Right hindlimb (tissue), 1 donor: ENCODE data around the gene TBC1D17.
A peak's percentile ranks its signal among the peaks of the same experiment; 100 is the strongest.

Source experiments
- DNase-seq: peaks from one replicate; pipeline ENCODE4 v3.0.0-alpha.2; 2018

Gene TBC1D17

GRCh38 chr19:49862391-49863253, 14.9 kb upstream of the TBC1D17 start:
- DNase-seq = peak; percentile 39

GRCh38 chr19:49863254-49863934, 14.1 kb upstream of the TBC1D17 start:
- no peak for DNase-seq

DNA sequence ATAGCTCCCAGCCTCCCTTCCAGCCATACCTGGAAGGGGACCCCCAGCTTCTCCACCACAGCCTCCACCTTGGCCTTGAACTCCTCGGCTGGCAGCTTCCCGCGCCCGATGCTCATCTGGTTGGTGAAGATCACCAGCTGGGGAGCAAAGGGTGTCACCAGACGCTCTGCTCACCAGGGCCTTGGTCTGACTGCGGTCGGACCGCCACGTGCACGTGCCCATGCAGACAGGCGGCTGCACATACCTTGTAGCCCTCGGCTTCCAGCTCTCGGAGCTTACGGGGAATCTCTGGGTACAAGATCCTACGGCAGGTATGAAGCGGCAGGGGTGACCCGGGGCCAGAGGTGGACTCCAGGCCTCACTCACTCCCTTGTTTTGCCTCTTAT, 13.6 kb upstream of the TBC1D17 start:
- DNase-seq = peak; percentile 24

DNA sequence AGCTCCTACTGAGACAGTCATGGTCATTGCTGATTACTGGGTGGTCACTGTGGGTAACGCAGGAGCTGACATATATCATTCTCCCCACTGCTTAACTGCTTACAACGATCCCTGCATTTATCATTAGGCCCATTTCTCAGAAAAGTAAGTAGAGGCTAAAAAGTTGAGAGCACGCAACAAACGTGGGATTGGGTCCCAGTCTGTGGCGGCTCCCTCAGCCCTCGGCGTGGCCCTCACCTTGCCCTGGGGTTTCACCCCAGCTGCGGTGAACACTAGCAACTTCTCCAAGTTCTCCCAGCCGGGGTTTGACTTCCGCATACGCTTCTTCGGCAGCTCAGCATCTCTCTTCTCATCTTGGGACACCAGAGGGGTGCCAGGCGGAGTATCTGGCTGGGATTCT, 12.6 kb upstream of the TBC1D17 start:
- no peak for DNase-seq

GRCh38 chr19:49866933-49867782, 10.3 kb upstream of the TBC1D17 start, which contains the start of gene PNKP:
PNKP (minus strand) TSS chr19:49867576; CDS start chr19:49867204, 372 bp downstream.
- DNase-seq = peak; percentile 96

GRCh38 chr19:49869009-49869483, 8.5 kb upstream of the TBC1D17 start:
- no peak for DNase-seq

GRCh38 chr19:49869484-49870308, 7.8 kb upstream of the TBC1D17 start:
- DNase-seq = peak; percentile 99

DNA sequence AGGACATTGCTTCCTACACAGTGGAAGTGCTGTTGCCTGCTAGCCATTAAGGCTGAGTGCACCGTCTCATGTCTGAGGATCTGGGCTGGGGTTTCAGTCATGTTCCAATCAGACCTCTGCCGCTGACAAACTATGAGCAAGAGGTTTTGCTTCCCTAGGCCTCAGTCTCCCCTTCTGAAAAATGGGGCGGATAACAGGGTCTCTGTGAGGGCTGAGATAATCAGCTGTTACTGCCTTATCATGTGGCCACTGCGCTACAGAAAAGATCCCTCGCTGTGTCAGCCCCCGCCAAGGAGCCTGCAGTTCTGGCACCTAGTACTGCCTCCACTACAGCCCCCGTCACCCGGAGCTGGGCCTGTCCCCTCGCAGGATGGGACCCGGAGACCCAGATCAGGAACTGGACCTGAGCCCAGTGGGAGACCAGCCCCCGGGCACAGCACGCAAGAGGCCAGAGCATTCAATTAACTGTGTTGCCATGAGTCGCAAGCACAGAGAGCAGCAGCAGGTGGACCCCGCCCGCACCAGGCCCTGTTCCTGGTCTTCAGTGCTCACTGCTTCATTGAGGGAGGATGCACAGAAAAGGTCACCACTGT, 7.1 kb upstream of the TBC1D17 start:
- DNase-seq = no peak

DNA sequence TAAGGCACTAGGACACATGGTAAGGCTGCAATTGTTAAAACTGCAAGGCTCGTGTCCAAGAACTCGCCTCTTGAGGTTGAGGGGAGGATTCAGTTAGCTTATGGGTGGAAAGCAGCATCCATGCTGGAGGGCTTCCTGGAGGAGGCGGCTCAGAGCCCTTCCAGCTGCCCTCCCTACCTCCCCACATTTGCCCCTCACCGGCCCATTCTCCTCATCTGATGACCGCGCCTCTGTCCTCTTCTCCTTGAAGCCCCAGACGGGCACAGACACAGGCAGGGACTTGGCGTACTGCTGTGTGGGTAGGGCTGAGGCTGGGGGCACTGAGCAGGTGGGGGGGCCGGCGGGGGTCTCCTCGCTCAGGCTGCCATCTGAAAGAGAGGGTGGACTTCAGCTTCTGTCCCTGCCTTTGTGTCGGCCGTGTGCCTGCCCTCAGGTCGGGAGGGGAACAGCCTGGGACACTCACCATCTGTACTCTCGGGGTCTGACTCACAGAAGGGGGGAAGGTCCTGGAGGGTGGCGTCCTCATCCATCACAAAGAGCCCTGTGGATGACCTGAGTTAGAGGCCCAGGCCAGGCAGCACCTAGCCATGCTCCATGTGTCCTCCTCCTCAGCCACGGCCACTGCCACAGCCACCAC, 6.0 kb upstream of the TBC1D17 start:
- DNase-seq = no peak

- DNase-seq = no peak
Observed at GRCh38 chr19:49872245-49873128, 5.0 kb upstream of the TBC1D17 start.

DNA sequence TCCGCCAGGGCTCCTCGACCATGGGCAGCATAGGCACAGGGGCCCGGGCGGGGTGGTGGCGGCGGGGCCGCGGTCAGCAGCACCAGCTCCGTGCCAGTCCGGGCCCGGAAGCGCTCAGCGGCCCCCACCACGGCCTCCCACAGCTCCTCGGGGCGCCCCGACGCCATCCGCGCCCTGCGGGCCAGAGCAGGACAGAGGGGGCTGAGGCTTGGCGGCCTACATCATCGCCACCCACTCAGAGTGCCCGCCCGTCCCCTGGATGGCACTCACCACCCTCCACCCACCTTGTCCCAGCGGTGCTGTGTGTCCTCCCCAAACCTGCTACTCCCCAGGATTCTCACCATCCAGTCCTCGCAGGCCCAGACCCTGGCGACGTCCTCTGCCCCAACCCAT, 4.4 kb upstream of the TBC1D17 start:
- no peak for DNase-seq

DNA sequence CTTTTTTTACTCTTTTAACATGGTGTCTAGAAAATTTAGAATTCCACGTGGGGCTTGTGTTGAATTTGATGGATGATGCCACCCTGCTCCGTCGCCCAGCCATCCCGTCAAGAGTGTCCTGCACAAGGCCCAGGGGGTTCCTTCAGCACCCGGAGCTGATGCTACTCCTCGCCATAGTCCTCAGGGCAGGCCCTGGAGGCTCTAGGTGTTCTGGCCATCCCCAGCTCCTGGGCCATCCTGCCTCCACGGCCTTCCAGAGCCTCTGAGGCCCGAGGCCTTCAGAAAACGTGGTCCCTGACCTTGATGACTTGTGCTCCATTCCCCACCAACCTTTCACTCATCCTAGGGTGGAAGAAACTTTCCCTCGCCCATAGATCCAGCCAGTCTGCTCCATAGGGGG, 3.7 kb upstream of the TBC1D17 start:
- no peak for DNase-seq

DNA sequence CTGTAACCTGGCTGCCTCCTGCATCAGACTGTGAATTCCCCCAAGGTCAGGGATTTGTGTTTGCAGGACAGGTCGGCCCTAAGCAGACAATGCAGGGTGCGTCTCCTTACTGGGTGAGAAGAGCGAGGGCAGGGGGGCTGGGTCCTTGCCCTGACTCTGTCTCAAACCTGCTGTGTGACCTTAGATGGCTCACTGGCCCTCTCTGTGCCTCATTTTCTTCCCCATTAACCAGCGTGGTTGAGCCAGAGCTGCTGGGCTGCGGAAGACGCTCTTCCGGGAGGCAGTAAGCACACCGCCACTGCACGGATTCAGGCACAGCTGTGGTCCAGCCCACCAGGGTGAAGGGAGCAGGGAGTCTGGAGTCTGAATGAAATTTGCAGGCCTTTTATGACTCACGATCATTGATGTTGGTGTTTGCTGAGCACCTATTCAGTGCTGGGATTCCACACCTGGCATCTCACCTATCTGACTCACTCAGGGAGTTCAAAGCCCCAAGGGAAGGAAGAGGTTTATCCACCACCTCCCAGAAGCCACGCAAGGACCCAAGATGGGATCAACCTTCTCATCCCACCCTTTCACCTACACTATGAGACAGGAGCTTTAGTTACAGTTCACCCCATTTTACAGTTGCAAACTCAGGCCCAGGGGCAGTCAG, 2.9 kb upstream of the TBC1D17 start:
- no peak for DNase-seq

DNA sequence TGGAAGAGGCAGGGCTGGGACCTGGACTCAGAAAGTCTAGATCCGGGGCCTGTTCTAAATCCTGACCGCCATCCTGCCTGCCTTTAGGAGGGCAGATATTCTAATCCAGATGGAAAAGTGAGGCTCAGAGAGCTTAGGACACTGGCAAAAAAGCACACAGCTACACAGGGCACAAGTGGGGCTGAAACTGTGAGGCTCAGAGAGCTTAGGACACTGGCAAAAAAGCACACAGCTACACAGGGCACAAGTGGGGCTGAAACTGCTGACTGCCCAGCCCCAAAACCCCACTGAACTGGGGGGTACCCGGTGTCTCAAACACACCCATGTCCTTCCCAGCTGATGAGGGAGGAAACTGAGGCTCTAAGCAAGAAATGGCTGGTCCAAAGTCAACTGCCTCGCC, 2.3 kb upstream of the TBC1D17 start:
- no peak for DNase-seq

- DNase-seq = peak; percentile 80
Observed at GRCh38 chr19:49875857-49876421, 1.6 kb upstream of the TBC1D17 start.

DNA sequence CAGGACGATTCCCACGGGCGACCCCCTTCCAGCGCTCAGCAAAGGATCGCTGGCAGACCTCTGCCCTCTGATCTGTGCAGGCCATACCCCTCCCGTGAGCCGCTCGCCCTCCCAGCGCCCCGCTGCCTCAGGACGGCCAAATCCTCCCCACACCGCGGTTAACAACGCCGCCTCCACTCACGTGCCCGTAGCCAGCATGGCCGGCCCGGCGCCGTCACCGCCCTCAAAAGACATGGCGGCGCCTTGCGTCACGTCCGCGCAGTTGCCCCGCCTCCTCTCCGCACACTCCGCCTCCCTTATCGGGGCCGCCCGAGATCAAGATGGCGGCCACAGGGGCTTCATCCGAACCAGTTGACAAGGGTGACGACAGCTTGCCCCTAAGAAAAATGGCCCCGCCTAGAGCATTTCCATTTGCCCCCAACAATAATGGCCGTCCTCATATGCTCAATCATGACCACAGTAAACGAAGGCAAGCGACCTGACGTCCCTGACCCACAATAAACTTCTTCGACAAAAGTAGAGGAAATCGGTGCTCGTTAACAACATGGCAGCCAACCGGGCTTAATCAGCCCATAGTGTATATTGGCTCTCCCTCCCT, 981 bp upstream of the TBC1D17 start:
- DNase-seq = peak; percentile 99

DNA sequence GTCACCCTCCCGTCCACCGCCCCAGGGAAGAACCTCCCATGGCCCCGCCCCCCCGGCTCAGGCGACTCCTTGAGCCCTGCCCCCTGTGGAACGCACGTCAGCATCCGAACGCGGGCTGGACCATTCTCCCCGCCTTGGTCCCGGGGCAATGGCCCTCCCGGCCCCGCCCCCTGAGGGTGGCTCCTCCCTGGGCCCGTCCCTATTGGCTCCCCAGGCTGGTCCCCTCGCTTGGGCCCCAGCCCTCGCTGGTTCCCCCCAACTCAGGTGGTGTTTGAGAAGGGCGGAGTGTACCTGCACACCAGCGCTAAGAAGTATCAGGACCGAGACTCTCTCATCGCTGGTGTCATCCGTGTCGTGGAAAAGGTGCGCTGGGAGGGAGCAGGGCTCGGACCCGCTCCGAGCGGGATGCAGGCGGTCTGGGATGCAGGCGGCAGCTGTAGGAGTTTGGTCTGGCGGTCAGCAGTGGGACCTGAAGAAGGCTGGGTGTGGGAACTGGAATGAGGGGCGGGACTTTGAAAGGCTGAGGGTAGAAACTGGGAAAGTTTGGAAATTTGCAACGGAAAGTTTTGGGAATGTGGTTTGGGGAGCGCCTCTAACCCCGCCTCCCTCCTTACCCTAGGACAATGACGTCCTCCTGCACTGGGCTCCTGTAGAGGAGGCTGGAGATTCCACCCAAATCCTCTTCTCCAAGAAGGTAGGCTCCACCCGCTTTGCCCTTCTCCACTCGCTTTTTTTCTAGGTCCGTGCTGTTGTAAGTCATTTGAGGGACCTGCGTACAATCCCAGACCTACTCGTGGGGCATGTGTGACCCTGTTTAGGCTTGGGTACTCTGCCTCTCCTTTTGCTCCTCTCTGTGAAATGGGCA, 609 bp downstream of the TBC1D17 start:
- DNase-seq = peak; percentile 99

- DNase-seq = peak; percentile 20
Observed at GRCh38 chr19:49878744-49879070, 1.2 kb downstream of the TBC1D17 start.
